Subcutaneous abdominal adipose tissue (tissue), 5 donors: Measurements from ENCODE around the gene HFE.

Source experiments
- H3K27ac ChIP-seq: one replicate; pipeline ENCODE4 v1.7.0; 2013; ENCODE audit warnings: low read depth, mild to moderate bottlenecking, inconsistent platforms, low read length, moderate library complexity
- H3K27me3 ChIP-seq, 5 donors: one replicate each; pipeline ENCODE4 v1.7.0; 2013; ENCODE audit warnings: low read length in 5 of 5, inconsistent platforms in 1 of 5; ENCODE audit not compliant: control insufficient read depth in 5 of 5, insufficient read depth in 4 of 5
- H3K36me3 ChIP-seq, 5 donors: one replicate each; pipeline ENCODE4 v1.7.0; 2013; ENCODE audit warnings: low read length in 5 of 5; ENCODE audit not compliant: control insufficient read depth in 5 of 5, insufficient read depth in 5 of 5
- H3K4me1 ChIP-seq, 5 donors: one replicate each; pipeline ENCODE4 v1.7.0; 2013; ENCODE audit warnings: low read length in 5 of 5, mild to moderate bottlenecking in 3 of 5, moderate library complexity in 1 of 5; ENCODE audit not compliant: control insufficient read depth in 5 of 5, insufficient read depth in 5 of 5
- H3K4me3 ChIP-seq, 5 donors: one replicate each; pipeline ENCODE4 v1.7.0; 2013; ENCODE audit warnings: low read length in 5 of 5, low read depth in 1 of 5
- H3K9ac ChIP-seq, 5 donors: one replicate each; pipeline ENCODE4 v1.7.0; 2013; ENCODE audit warnings: low read length in 5 of 5, mild to moderate bottlenecking in 4 of 5, moderate library complexity in 3 of 5
- H3K9me3 ChIP-seq, 5 donors: one replicate each; pipeline ENCODE4 v1.7.0; 2013; ENCODE audit warnings: low read length in 5 of 5; ENCODE audit not compliant: control insufficient read depth in 5 of 5
- donor health status: healthy.
- donor health status: healthy.
- donor health status: healthy.
- donor health status: healthy.
- donor health status: healthy.

Gene HFE

GRCh38 chr6:26122005-26122388 is 34.8 kb downstream of the HFE start:
- no peaks in the 10 kb centered on the region for H3K27me3 ChIP-seq
- peaks cover 0 to 30% (median 14%) of the 10 kb centered on the region in 5 donors for H3K4me1 ChIP-seq
- no peaks in the 10 kb centered on the region for H3K9me3 ChIP-seq
- peak overlapping the region; percentile 77 for H3K27ac ChIP-seq
- no peak overlapping the region for H3K9ac ChIP-seq
- no peaks in the 10 kb centered on the region for H3K36me3 ChIP-seq
- H3K4me3 ChIP-seq = no peak overlapping the region

- H3K27me3 ChIP-seq = no peaks in the 10 kb centered on the region
- peak overlapping the region in 2 of 5 donors; percentile 59 to 82 for H3K9ac ChIP-seq
- peak overlapping the region; percentile 91 to 100 (median 99) for H3K4me3 ChIP-seq
- H3K27ac ChIP-seq = peak overlapping the region; percentile 77
- no peaks in the 10 kb centered on the region for H3K36me3 ChIP-seq
- peaks cover 0 to 34% (median 18%) of the 10 kb centered on the region in 5 donors for H3K4me1 ChIP-seq
- H3K9me3 ChIP-seq = no peaks in the 10 kb centered on the region
Measured at GRCh38 chr6:26122402-26122792, 35.2 kb downstream of the HFE start.

GRCh38 chr6:26122793-26123674 is 35.8 kb downstream of the HFE start:
- H3K4me1 ChIP-seq = peaks cover 0 to 41% (median 24%) of the 10 kb centered on the region in 5 donors
- no peaks in the 10 kb centered on the region for H3K27me3 ChIP-seq
- H3K9me3 ChIP-seq = no peaks in the 10 kb centered on the region
- peaks cover 0 to 2% (median under 1%) of the 10 kb centered on the region in 5 donors for H3K36me3 ChIP-seq
- peak overlapping the region; percentile 91 to 100 (median 99) for H3K4me3 ChIP-seq
- peak overlapping the region; percentile 77 for H3K27ac ChIP-seq
- peak overlapping the region; percentile 47 to 97 (median 82) for H3K9ac ChIP-seq

- peak overlapping the region; percentile 91 to 100 (median 99) for H3K4me3 ChIP-seq
- H3K27ac ChIP-seq = peak overlapping the region; percentile 77
- H3K27me3 ChIP-seq = no peaks in the 10 kb centered on the region
- H3K36me3 ChIP-seq = peaks cover 2 to 7% (median 6%) of the 10 kb centered on the region in 5 donors
- peak overlapping the region in 4 of 5 donors; percentile 47 to 97 (median 86) for H3K9ac ChIP-seq
- H3K9me3 ChIP-seq = no peaks in the 10 kb centered on the region
- peaks cover 0 to 46% (median 29%) of the 10 kb centered on the region in 5 donors for H3K4me1 ChIP-seq
Measured at GRCh38 chr6:26123675-26123946, 36.4 kb downstream of the HFE start.

- Histone ChIP-seq H3K4me1 (peaks cover 0 to 48% (median 29%) of the 10 kb centered on the region in 5 donors), H3K9me3 (no peaks in the 10 kb centered on the region), H3K9ac (peak overlapping the region; percentile 82 to 98 (median 96)), H3K27me3 (no peaks in the 10 kb centered on the region), H3K27ac (peak overlapping the region; percentile 77), H3K36me3 (peaks cover 2 to 9% (median 6%) of the 10 kb centered on the region in 5 donors), H3K4me3 (peak overlapping the region; percentile 91 to 100 (median 99))
Measured at GRCh38 chr6:26123947-26124780, 36.9 kb downstream of the HFE start.

GRCh38 chr6:26124781-26125685 is 37.8 kb downstream of the HFE start:
- Histone ChIP-seq H3K27me3 (no peaks in the 10 kb centered on the region), H3K9me3 (no peaks in the 10 kb centered on the region), H3K36me3 (peaks cover 8 to 17% (median 9%) of the 10 kb centered on the region in 5 donors), H3K4me3 (peak overlapping the region; percentile 91 to 100 (median 99)), H3K4me1 (peaks cover 0 to 49% (median 29%) of the 10 kb centered on the region in 5 donors), H3K9ac (peak overlapping the region; percentile 82 to 98 (median 96)), H3K27ac (peak overlapping the region; percentile 77)

- H3K9ac ChIP-seq = peak overlapping the region; percentile 9 to 97 (median 89)
- peak overlapping the region; percentile 77 for H3K27ac ChIP-seq
- no peaks in the 10 kb centered on the region for H3K9me3 ChIP-seq
- H3K27me3 ChIP-seq = no peaks in the 10 kb centered on the region
- peaks cover 10 to 27% (median 18%) of the 10 kb centered on the region in 5 donors for H3K36me3 ChIP-seq
- H3K4me1 ChIP-seq = peaks cover 0 to 49% (median 29%) of the 10 kb centered on the region in 5 donors
- H3K4me3 ChIP-seq = peak overlapping the region; percentile 91 to 100 (median 99)
Measured at GRCh38 chr6:26126394-26127235, 39.4 kb downstream of the HFE start.

GRCh38 chr6:26128013-26128771 is 41.0 kb downstream of the HFE start:
- peak overlapping the region in 1 of 5 donors; percentile 100 for H3K4me3 ChIP-seq
- H3K9me3 ChIP-seq = no peaks in the 10 kb centered on the region
- H3K4me1 ChIP-seq = peaks cover 0 to 43% (median 24%) of the 10 kb centered on the region in 5 donors
- H3K27ac ChIP-seq = no peak overlapping the region
- no peak overlapping the region for H3K9ac ChIP-seq
- peaks cover 10 to 27% (median 19%) of the 10 kb centered on the region in 5 donors for H3K36me3 ChIP-seq
- H3K27me3 ChIP-seq = no peaks in the 10 kb centered on the region
